Cerebellar cortex (tissue), 1 donor: Measurements from ENCODE around the gene C14orf119.
A peak's percentile ranks its signal among the peaks of the same experiment; 100 is the strongest.

Source experiments
- DNase-seq: peaks from one replicate; pipeline ENCODE4 v3.0.0-alpha.2; 2015; ENCODE audit warnings: low spot score

C14orf119 gene

GRCh38 chr14:23109769-23110168 is 14.5 kb downstream of the C14orf119 start:
- DNase-seq = no peak

- DNase-seq = no peak
Measured at GRCh38 chr14:23110579-23111365, 15.5 kb downstream of the C14orf119 start.

GRCh38 chr14:23112359-23113178 is 17.3 kb downstream of the C14orf119 start:
- DNase-seq = no peak

- no peak for DNase-seq
Measured at GRCh38 chr14:23113431-23114119, 18.3 kb downstream of the C14orf119 start.

- DNase-seq = no peak
Measured at GRCh38 chr14:23114120-23114458, 18.8 kb downstream of the C14orf119 start.

GRCh38 chr14:23114669-23115038 is 19.3 kb downstream of the C14orf119 start:
- DNase-seq = no peak

- no peak for DNase-seq
Measured at GRCh38 chr14:23115039-23115731, 19.9 kb downstream of the C14orf119 start.

GRCh38 chr14:23115918-23116317 is 20.6 kb downstream of the C14orf119 start:
- no peak for DNase-seq

- DNase-seq = no peak
Measured at GRCh38 chr14:23117371-23118020, 22.2 kb downstream of the C14orf119 start.

- DNase-seq = no peak
Measured at GRCh38 chr14:23118506-23119362, 23.4 kb downstream of the C14orf119 start, which contains the start of gene CEBPE. Gene CEBPE, minus strand, starts transcription at chr14:23119255. Its CDS starts 164 bp downstream, at chr14:23119091.

- DNase-seq = no peak
Measured at GRCh38 chr14:23119363-23120327, 24.3 kb downstream of the C14orf119 start.

GRCh38 chr14:23120541-23121251 is 25.4 kb downstream of the C14orf119 start:
- peak; percentile 91 for DNase-seq

- peak; percentile 12 for DNase-seq
Measured at GRCh38 chr14:23121361-23121771, 26.1 kb downstream of the C14orf119 start.

GRCh38 chr14:23122086-23122485 is 26.8 kb downstream of the C14orf119 start:
- no peak for DNase-seq

- DNase-seq = peak; percentile 15
Measured at GRCh38 chr14:23123419-23123818, 28.1 kb downstream of the C14orf119 start.

- no peak for DNase-seq
Measured at GRCh38 chr14:23124337-23124954, 29.1 kb downstream of the C14orf119 start.

GRCh38 chr14:23125011-23125410 is 29.7 kb downstream of the C14orf119 start:
- no peak for DNase-seq

- no peak for DNase-seq
Measured at GRCh38 chr14:23125933-23126524, 30.7 kb downstream of the C14orf119 start.
